HG03460 (cell line): ENCODE results near the gene TIE1.

Experiments used
- ATAC-seq: cut with Tn5 transposase; IDR thresholded peaks from one replicate; pipeline ENCODE4 v1.9.1; 2021; ENCODE audit not compliant: unreplicated experiment

The TIE1 gene

GRCh38 chr1:43311521-43311920, 10.7 kb downstream of the TIE1 start:
- ATAC-seq = no peak

GRCh38 chr1:43312212-43312623, 11.4 kb downstream of the TIE1 start:
- no peak for ATAC-seq

- no peak for ATAC-seq
These were observed 12.1 kb downstream of the TIE1 start for GRCh38 chr1:43312663-43313515.

- no peak for ATAC-seq
These were observed 13.0 kb downstream of the TIE1 start for GRCh38 chr1:43313771-43314170.

- ATAC-seq = no peak
These were observed 13.5 kb downstream of the TIE1 start for GRCh38 chr1:43314233-43314632.

- no peak for ATAC-seq
These were observed 14.7 kb downstream of the TIE1 start for GRCh38 chr1:43315481-43315880.

GRCh38 chr1:43315963-43316737, 15.4 kb downstream of the TIE1 start:
- no peak for ATAC-seq

GRCh38 chr1:43316738-43317520, 16.1 kb downstream of the TIE1 start:
- no peak for ATAC-seq

GRCh38 chr1:43317817-43318471, 17.2 kb downstream of the TIE1 start:
- ATAC-seq = no peak

GRCh38 chr1:43318831-43319230, 18.0 kb downstream of the TIE1 start:
- ATAC-seq = no peak

GRCh38 chr1:43319288-43319687, 18.5 kb downstream of the TIE1 start:
- no peak for ATAC-seq

GRCh38 chr1:43319766-43320165, 19.0 kb downstream of the TIE1 start:
- ATAC-seq = no peak

GRCh38 chr1:43321331-43321891, 20.6 kb downstream of the TIE1 start:
- no peak for ATAC-seq

GRCh38 chr1:43322506-43322905, 21.7 kb downstream of the TIE1 start:
- no peak for ATAC-seq

GRCh38 chr1:43324810-43325209, 24.0 kb downstream of the TIE1 start:
- no peak for ATAC-seq

- no peak for ATAC-seq
These were observed 24.6 kb downstream of the TIE1 start for GRCh38 chr1:43325381-43325780.

- ATAC-seq = no peak
These were observed 26.9 kb downstream of the TIE1 start for GRCh38 chr1:43327549-43328292.

- no peak for ATAC-seq
These were observed 29.4 kb downstream of the TIE1 start for GRCh38 chr1:43329995-43330751.

GRCh38 chr1:43331688-43332087, 30.9 kb downstream of the TIE1 start:
- ATAC-seq = no peak
